Measurements from ENCODE around the gene HOXB5. TPM values are rescaled to one million over a fixed set of nuclear protein-coding genes. Genes with fewer than 3 reads are reported as not detected.

The HOXB5 gene
- total RNA-seq, 6 experiments from 2014 or later, result not detected

GRCh38 chr17:48554412-48555257 lies 38.9 kb downstream of the HOXB5 start:
- H3K9me3 Mint-ChIP-seq, result no peaks in the 10 kb centered on the region
- DNase-seq, result no peak
- no peaks in the 10 kb centered on the region for H3K36me3 Mint-ChIP-seq (ENCODE audit: low read depth)
- H3K27ac Mint-ChIP-seq, result no peak overlapping the region
- no peak for TF ChIP-seq CTCF (IDR thresholded peaks at IDR 0.05)
- no peaks in the 10 kb centered on the region for H3K4me1 Mint-ChIP-seq (ENCODE audit: low read depth)
- peaks cover 77% of the 10 kb centered on the region for H3K27me3 Mint-ChIP-seq (ENCODE audit: insufficient read depth)
- peak overlapping the region; percentile 8; the same call in 1 of the 2 replicates for H3K4me3 Mint-ChIP-seq

GRCh38 chr17:48553826-48554225 lies 39.8 kb downstream of the HOXB5 start:
- Mint-ChIP-seq H3K4me3 (no peak overlapping the region), H3K27me3 (ENCODE audit: insufficient read depth) (peaks cover 71% of the 10 kb centered on the region), H3K36me3 (ENCODE audit: low read depth) (no peaks in the 10 kb centered on the region), H3K9me3 (no peaks in the 10 kb centered on the region), H3K4me1 (ENCODE audit: low read depth) (no peaks in the 10 kb centered on the region), H3K27ac (no peak overlapping the region)
- no peak for TF ChIP-seq CTCF (IDR thresholded peaks at IDR 0.05)
- DNase-seq, result no peak

GRCh38 chr17:48553190-48553547 lies 40.4 kb downstream of the HOXB5 start:
- TF ChIP-seq CTCF (IDR thresholded peaks at IDR 0.05), result no peak
- no peak overlapping the region for H3K27ac Mint-ChIP-seq
- H3K9me3 Mint-ChIP-seq, result no peaks in the 10 kb centered on the region
- no peak overlapping the region for H3K4me3 Mint-ChIP-seq
- H3K27me3 Mint-ChIP-seq (ENCODE audit: insufficient read depth), result peaks cover 69% of the 10 kb centered on the region
- no peaks in the 10 kb centered on the region for H3K4me1 Mint-ChIP-seq (ENCODE audit: low read depth)
- no peaks in the 10 kb centered on the region for H3K36me3 Mint-ChIP-seq (ENCODE audit: low read depth)
- DNase-seq, result no peak

GRCh38 chr17:48552466-48553189 lies 41.0 kb downstream of the HOXB5 start:
- Mint-ChIP-seq H3K4me1 (ENCODE audit: low read depth) (no peaks in the 10 kb centered on the region), H3K4me3 (no peak overlapping the region), H3K36me3 (ENCODE audit: low read depth) (no peaks in the 10 kb centered on the region), H3K27me3 (ENCODE audit: insufficient read depth) (peaks cover 67% of the 10 kb centered on the region), H3K9me3 (no peaks in the 10 kb centered on the region), H3K27ac (no peak overlapping the region)
- TF ChIP-seq CTCF (IDR thresholded peaks at IDR 0.05), result no peak
- DNase-seq, result no peak

GRCh38 chr17:48551596-48552465 lies 41.7 kb downstream of the HOXB5 start:
- DNase-seq, result no peak
- H3K36me3 Mint-ChIP-seq (ENCODE audit: low read depth), result no peaks in the 10 kb centered on the region
- H3K9me3 Mint-ChIP-seq, result no peaks in the 10 kb centered on the region
- H3K4me3 Mint-ChIP-seq, result no peak overlapping the region
- H3K27ac Mint-ChIP-seq, result no peak overlapping the region
- TF ChIP-seq CTCF (IDR thresholded peaks at IDR 0.05), result no peak
- no peaks in the 10 kb centered on the region for H3K4me1 Mint-ChIP-seq (ENCODE audit: low read depth)
- H3K27me3 Mint-ChIP-seq (ENCODE audit: insufficient read depth), result peaks cover 67% of the 10 kb centered on the region
